BLaER1 (cell line): ENCODE data around the gene TOLLIP.

Source experiments
- H3K27ac ChIP-seq: shearing (Covaris generic); formaldehyde crosslinking; 2 replicates; pipeline ENCODE4 v1.8.1; 2022
- H3K27me3 ChIP-seq: shearing (Covaris generic); formaldehyde crosslinking; 2 replicates; pipeline ENCODE4 v1.8.1; 2022
- H3K36me3 ChIP-seq: shearing (Covaris generic); formaldehyde crosslinking; 2 replicates; pipeline ENCODE4 v1.8.1; 2022
- H3K4me1 ChIP-seq: shearing (Covaris generic); formaldehyde crosslinking; 2 replicates; pipeline ENCODE4 v1.8.1; 2022
- H3K4me2 ChIP-seq: shearing (Covaris generic); formaldehyde crosslinking; 2 replicates; pipeline ENCODE4 v1.8.1; 2022
- H3K4me3 ChIP-seq: shearing (Covaris generic); formaldehyde crosslinking; 2 replicates; pipeline ENCODE4 v1.8.1; 2022
- H3K9ac ChIP-seq: shearing (Covaris generic); formaldehyde crosslinking; 2 replicates; pipeline ENCODE4 v1.8.1; 2022
- H3K9me3 ChIP-seq: shearing (Covaris generic); formaldehyde crosslinking; 2 replicates; pipeline ENCODE4 v1.8.1; 2022
- H4K20me1 ChIP-seq: shearing (Covaris generic); formaldehyde crosslinking; 2 replicates; pipeline ENCODE4 v1.8.1; 2022
- Cebpa-rat ChIP-seq: shearing (Covaris generic); IDR thresholded peaks from 2 replicates; pipeline ENCODE4 v1.8.1; 2022

TOLLIP gene

DNA sequence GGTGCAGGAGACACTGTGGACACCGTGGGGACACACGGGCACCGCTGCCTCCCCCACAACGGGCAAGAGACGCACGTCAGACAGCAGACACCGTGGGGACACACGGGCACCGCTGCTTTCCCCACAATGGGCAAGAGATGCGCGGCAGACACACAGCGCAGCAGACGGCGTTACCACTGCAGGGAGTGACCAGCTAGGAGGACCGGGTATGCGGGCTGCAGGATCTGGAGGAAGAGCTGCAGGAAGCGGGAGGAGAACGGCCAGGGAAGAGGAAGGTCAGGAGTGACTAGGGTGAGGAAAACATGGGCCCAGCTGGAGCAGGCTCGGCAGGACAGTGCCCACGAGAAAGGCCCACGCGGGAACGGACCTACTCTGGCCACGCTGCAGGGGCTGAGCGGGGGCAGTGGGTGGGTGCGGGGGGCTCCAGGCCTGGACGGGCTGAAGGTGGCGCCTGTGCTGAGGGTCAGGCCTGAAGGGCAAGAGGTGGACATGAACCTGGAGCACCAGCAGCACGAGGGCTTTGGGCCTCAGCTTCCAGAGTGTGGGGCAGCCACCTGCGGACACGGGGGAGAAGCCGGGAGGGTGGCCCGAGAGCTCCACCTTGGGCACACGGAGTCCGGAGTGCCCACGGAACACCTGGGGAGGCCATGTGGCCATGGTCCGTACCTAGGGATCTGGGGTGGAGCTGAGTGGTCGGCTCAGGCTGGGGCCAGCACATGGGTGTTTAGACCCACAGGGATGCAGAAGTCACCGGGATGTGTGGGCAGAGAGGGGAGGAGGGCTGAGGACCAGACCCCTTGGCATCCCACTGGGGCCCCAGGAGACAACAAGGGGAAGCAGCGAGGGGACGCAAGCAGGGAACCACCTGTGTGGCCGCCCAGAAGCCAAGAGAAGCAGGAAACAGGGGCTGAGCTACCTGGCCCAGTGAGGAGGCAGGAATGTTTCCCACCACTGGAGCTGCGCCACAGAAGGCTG lies 16.5 kb downstream of the TOLLIP start:
- Histone ChIP-seq H3K27me3 (no peaks in the 10 kb centered on the region), H4K20me1 (peaks cover 87% of the 10 kb centered on the region), H3K9me3 (peaks cover 6% of the 10 kb centered on the region; the same call in 1 of the 2 replicates), H3K9ac (no peak overlapping the region), H3K36me3 (peaks cover 88% of the 10 kb centered on the region), H3K4me3 (no peak overlapping the region), H3K4me2 (no peak overlapping the region), H3K4me1 (peaks cover 6% of the 10 kb centered on the region), H3K27ac (no peak overlapping the region)
- no peak for TF ChIP-seq Cebpa-rat

- no peak overlapping the region for H3K4me3 ChIP-seq
- no peaks in the 10 kb centered on the region for H3K27me3 ChIP-seq
- TF ChIP-seq Cebpa-rat, result no peak
- no peaks in the 10 kb centered on the region for H3K4me1 ChIP-seq
- no peak overlapping the region for H3K4me2 ChIP-seq
- H3K36me3 ChIP-seq, result peaks cover 81% of the 10 kb centered on the region
- peaks cover 7% of the 10 kb centered on the region; the same call in 1 of the 2 replicates for H3K9me3 ChIP-seq
- no peak overlapping the region for H3K27ac ChIP-seq
- peaks cover 79% of the 10 kb centered on the region for H4K20me1 ChIP-seq
- no peak overlapping the region for H3K9ac ChIP-seq
These were observed 17.3 kb downstream of the TOLLIP start for GRCh38 chr11:1292018-1292643.

- no peak overlapping the region for H3K4me2 ChIP-seq
- H3K9ac ChIP-seq, result no peak overlapping the region
- H3K27me3 ChIP-seq, result no peaks in the 10 kb centered on the region
- no peak overlapping the region for H3K27ac ChIP-seq
- no peak for TF ChIP-seq Cebpa-rat
- H3K4me1 ChIP-seq, result no peaks in the 10 kb centered on the region
- peaks cover 72% of the 10 kb centered on the region for H4K20me1 ChIP-seq
- H3K4me3 ChIP-seq, result no peak overlapping the region
- peaks cover 85% of the 10 kb centered on the region for H3K36me3 ChIP-seq
- H3K9me3 ChIP-seq, result peaks cover 7% of the 10 kb centered on the region; the same call in 1 of the 2 replicates
These were observed 18.0 kb downstream of the TOLLIP start for GRCh38 chr11:1291295-1292017.

DNA sequence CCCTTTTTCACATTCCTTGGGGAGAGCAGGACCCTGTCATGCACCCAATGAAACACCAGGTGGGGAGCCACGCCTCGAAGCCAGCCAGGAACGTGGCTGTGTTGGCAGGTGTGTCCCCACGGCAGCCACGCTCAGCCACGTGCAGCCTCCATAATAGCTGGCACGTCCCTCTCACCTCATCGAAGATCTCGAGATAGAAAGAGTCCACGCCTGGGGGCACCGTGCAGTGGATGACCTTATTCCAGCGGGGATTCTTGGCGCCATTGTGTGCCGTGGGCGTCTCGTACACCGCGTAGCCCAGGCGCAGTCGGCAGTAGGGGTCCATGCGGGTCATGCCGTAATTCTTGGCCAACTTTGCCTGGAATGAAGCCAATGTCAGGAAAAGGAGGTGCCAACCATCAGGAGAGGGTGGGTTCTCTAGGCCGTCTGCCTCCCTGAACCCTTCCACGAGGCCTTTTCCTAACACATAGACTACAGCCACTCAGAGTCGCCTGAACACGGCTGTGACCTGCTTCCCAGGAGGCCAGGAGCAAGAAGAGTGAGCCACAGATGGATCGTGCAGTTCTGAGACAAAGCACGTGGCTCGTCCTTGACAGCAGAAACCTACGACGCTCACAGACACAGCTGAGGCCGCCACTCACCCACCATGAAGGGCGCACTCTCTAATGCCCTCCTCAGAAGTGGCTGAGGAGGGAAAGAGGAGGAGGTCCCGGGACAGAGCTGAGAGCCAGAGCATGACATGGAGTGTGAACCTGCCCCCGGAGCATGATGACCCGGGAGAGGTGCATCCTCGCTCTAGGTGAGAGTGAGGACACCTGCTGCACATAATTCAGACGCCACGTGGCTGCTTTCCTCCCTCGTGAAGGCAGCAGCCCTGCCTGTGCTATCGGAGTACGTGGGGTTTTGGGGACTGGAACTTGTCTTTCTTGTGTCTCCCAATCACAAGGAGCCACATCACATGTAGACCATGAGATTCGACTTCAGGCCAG lies 19.1 kb downstream of the TOLLIP start:
- H3K9me3 ChIP-seq, result peaks cover 7% of the 10 kb centered on the region; the same call in 1 of the 2 replicates
- H3K4me1 ChIP-seq, result no peaks in the 10 kb centered on the region
- H3K4me3 ChIP-seq, result no peak overlapping the region
- no peak overlapping the region for H3K4me2 ChIP-seq
- H3K9ac ChIP-seq, result no peak overlapping the region
- TF ChIP-seq Cebpa-rat, result no peak
- H3K36me3 ChIP-seq, result peaks cover 85% of the 10 kb centered on the region
- H3K27ac ChIP-seq, result no peak overlapping the region
- H4K20me1 ChIP-seq, result peaks cover 69% of the 10 kb centered on the region
- no peaks in the 10 kb centered on the region for H3K27me3 ChIP-seq

GRCh38 chr11:1289211-1289935 lies 20.1 kb downstream of the TOLLIP start:
- Histone ChIP-seq H3K4me2 (no peak overlapping the region), H3K9me3 (peaks cover 7% of the 10 kb centered on the region; the same call in 1 of the 2 replicates), H3K4me3 (no peak overlapping the region), H3K36me3 (peaks cover 88% of the 10 kb centered on the region), H3K27ac (no peak overlapping the region), H3K4me1 (no peaks in the 10 kb centered on the region), H3K27me3 (no peaks in the 10 kb centered on the region), H4K20me1 (peaks cover 68% of the 10 kb centered on the region), H3K9ac (no peak overlapping the region)
- TF ChIP-seq Cebpa-rat, result no peak

DNA sequence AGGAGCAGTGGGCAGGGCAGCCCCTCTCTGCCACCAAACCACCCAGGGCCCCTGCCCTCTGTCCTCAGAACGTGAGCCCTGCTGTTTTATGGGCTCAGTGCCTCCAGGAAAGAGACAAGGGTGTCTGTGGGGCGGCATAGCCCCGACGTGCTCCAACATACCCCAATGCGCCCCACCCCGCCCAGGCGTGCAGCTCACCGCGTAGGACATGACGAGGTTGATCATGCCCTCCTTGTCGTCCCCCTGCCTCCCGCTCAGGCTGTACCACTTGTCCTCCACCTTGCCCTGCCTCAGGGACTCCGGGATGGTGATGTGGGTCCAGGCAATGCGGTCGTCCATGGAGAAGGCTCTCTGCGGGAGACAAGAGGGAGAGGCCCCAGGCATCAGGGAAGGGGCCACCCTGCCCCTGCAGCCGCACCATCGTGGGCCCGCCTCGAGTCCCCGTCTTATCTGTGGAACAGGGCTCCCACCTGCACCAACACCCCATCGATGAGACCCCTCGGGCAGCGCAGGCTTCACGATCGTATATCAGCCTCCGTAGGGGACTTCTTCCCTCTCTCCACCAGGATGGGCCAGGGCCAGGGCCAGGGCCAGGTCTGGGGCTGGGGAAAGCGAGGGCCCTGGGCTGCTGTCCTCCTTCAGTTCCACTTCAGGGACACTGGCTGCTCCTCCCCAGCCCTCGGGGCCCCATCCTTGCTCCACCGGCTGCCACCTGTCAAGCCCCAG lies 20.8 kb downstream of the TOLLIP start:
- H3K36me3 ChIP-seq, result peaks cover 89% of the 10 kb centered on the region
- no peaks in the 10 kb centered on the region for H3K4me1 ChIP-seq
- H3K27me3 ChIP-seq, result no peaks in the 10 kb centered on the region
- TF ChIP-seq Cebpa-rat, result no peak
- peaks cover 66% of the 10 kb centered on the region for H4K20me1 ChIP-seq
- no peak overlapping the region for H3K4me2 ChIP-seq
- no peak overlapping the region for H3K4me3 ChIP-seq
- H3K9ac ChIP-seq, result no peak overlapping the region
- H3K9me3 ChIP-seq, result peaks cover 7% of the 10 kb centered on the region; the same call in 1 of the 2 replicates
- H3K27ac ChIP-seq, result no peak overlapping the region

GRCh38 chr11:1287928-1288327 lies 21.5 kb downstream of the TOLLIP start:
- Histone ChIP-seq H3K4me1 (no peaks in the 10 kb centered on the region), H4K20me1 (peaks cover 66% of the 10 kb centered on the region), H3K4me2 (no peak overlapping the region), H3K4me3 (no peak overlapping the region), H3K9me3 (peaks cover 7% of the 10 kb centered on the region; the same call in 1 of the 2 replicates), H3K27me3 (no peaks in the 10 kb centered on the region), H3K27ac (no peak overlapping the region), H3K36me3 (peaks cover 89% of the 10 kb centered on the region), H3K9ac (no peak overlapping the region)
- no peak for TF ChIP-seq Cebpa-rat

DNA sequence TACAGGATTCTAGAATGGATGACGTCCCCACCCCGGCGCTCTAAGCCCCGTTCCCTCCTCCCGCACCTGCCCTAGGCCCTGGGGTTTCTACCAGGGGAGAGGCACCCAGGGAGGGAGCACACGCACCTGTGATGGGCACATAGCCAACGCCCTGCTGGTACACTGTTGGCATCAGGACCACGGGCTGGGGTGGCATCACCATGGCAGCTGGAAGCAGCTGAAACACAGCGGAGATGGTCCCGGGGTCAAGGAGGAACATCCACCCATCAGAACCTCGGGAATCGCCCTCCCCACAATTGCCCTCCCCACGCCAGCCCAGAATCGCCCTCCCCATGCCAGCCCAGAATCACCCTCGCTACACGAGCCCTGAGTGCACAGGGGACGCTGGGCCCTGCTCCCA lies 23.6 kb downstream of the TOLLIP start:
- no peak for TF ChIP-seq Cebpa-rat
- Histone ChIP-seq H4K20me1 (peaks cover 60% of the 10 kb centered on the region), H3K27me3 (no peaks in the 10 kb centered on the region), H3K9me3 (peaks cover 7% of the 10 kb centered on the region; the same call in 1 of the 2 replicates), H3K4me2 (no peak overlapping the region), H3K27ac (no peak overlapping the region), H3K4me3 (no peak overlapping the region), H3K9ac (no peak overlapping the region), H3K36me3 (peaks cover 86% of the 10 kb centered on the region), H3K4me1 (no peaks in the 10 kb centered on the region)
